GM18907 (cell line): ENCODE measurements around the gene ALDH2.
"Not testable (repeated sequence)": the region's sequence is repeated elsewhere in the genome, so short reads cannot be mapped to it uniquely, and the experiment has no call there.

ENCODE experiments used
- ATAC-seq: cut with Tn5 transposase; IDR thresholded peaks from one replicate; pipeline ENCODE4 v1.9.1; 2021; ENCODE audit warnings: mild to moderate bottlenecking, moderate library complexity; ENCODE audit not compliant: unreplicated experiment

ALDH2 gene

GRCh38 chr12:111824312-111824711, 57.6 kb downstream of the ALDH2 start:
- ATAC-seq: not testable (repeated sequence)

- no peak for ATAC-seq
Measured at GRCh38 chr12:111825509-111825908, 58.8 kb downstream of the ALDH2 start.

- no peak for ATAC-seq
Measured at GRCh38 chr12:111826316-111826715, 59.6 kb downstream of the ALDH2 start.

GRCh38 chr12:111826992-111827391, 60.3 kb downstream of the ALDH2 start:
- no peak for ATAC-seq

- no peak for ATAC-seq
Measured at GRCh38 chr12:111827907-111828306, 61.2 kb downstream of the ALDH2 start.

GRCh38 chr12:111828338-111828979, 61.7 kb downstream of the ALDH2 start:
- no peak for ATAC-seq

- ATAC-seq: not testable (repeated sequence)
Measured at GRCh38 chr12:111829635-111830034, 62.9 kb downstream of the ALDH2 start.

GRCh38 chr12:111834740-111835386, 68.1 kb downstream of the ALDH2 start:
- not testable (repeated sequence) for ATAC-seq

- ATAC-seq: not testable (repeated sequence)
Measured at GRCh38 chr12:111835531-111836181, 68.9 kb downstream of the ALDH2 start.

GRCh38 chr12:111838353-111838752, 71.6 kb downstream of the ALDH2 start:
- ATAC-seq: no peak

- no peak for ATAC-seq
Measured at GRCh38 chr12:111840807-111841206, 74.1 kb downstream of the ALDH2 start.

GRCh38 chr12:111841236-111841749, 74.6 kb downstream of the ALDH2 start:
- peak; percentile 8 for ATAC-seq

- ATAC-seq: peak; percentile 81
Measured at GRCh38 chr12:111841750-111842555, 75.2 kb downstream of the ALDH2 start, which contains the start of gene MAPKAPK5. MAPKAPK5 (plus strand) TSS chr12:111842228; CDS start chr12:111842734, 506 bp downstream.

GRCh38 chr12:111842556-111843396, 76.0 kb downstream of the ALDH2 start:
- ATAC-seq: peak; percentile 31

- no peak for ATAC-seq
Measured at GRCh38 chr12:111846016-111846415, 79.3 kb downstream of the ALDH2 start.

- ATAC-seq: no peak
Measured at GRCh38 chr12:111850526-111850925, 83.8 kb downstream of the ALDH2 start.

GRCh38 chr12:111858186-111858585, 91.5 kb downstream of the ALDH2 start:
- ATAC-seq: no peak

- ATAC-seq: no peak
Measured at GRCh38 chr12:111858778-111859177, 92.0 kb downstream of the ALDH2 start.

- ATAC-seq: no peak
Measured at GRCh38 chr12:111864913-111865312, 98.2 kb downstream of the ALDH2 start.
